Measurements from ENCODE around the gene TNFSF9.

DNA sequence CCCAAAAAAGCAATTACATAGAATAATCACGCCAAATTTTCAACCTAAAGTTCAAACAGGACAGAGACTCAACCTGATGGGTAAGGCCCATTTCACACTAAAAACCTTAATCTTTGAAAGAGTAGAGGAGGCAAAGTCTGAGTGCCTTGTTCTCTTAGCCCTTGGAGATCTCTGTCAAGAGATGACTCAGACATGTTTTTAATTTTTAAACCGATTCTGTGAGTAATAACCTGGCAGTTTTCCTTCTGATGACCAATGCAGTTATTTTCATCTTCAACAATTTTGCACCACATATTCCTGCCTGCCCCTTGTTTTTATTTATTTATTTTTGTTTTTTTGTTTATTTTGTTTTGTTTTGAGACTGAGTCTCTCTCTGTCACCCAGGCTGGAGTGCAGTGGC is 11.5 kb upstream of the TNFSF9 start:
- TF ChIP-seq, protein P1, sequence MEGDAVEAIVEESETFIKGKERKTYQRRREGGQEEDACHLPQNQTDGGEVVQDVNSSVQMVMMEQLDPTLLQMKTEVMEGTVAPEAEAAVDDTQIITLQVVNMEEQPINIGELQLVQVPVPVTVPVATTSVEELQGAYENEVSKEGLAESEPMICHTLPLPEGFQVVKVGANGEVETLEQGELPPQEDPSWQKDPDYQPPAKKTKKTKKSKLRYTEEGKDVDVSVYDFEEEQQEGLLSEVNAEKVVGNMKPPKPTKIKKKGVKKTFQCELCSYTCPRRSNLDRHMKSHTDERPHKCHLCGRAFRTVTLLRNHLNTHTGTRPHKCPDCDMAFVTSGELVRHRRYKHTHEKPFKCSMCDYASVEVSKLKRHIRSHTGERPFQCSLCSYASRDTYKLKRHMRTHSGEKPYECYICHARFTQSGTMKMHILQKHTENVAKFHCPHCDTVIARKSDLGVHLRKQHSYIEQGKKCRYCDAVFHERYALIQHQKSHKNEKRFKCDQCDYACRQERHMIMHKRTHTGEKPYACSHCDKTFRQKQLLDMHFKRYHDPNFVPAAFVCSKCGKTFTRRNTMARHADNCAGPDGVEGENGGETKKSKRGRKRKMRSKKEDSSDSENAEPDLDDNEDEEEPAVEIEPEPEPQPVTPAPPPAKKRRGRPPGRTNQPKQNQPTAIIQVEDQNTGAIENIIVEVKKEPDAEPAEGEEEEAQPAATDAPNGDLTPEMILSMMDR (IDR thresholded peaks at IDR 0.05): no peak
- no peak for TF ChIP-seq POLR2A (IDR thresholded peaks at IDR 0.05)

Measured in body of pancreas (tissue), 4 donors.